ENCODE data around the gene PCSK1N.

DNA sequence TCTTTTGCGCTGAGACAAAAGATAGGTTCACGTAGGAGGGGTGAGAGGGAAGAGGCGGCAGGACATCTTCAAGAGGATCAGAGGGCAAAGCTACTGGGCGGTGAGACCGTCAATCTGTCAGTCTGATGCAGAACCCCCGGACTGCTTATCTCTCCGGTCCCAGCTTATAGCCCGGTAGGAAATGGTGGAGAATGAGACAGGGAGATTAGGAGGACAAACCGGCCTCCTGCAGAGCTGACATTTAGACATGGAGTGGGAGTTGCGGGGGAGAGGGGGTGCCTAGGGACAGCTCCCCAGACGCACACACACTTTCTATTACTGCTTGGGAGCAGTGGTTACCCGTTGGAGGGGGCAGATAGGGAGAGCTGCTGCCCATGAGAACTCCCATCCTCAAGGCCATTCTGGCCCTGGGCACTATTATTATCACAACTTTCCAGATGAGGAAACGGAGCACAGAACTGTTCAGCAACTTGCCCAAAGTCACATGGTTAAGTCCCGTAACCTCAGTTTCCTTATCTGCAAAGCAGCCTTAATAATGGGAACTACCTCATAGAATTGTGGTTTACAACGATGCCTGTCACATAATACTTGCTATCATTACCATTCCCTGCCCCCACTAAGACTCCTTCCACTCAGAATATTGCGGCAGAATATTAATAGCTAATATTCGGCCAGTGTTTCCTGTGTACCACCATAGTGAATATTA, 34.7 kb downstream of the PCSK1N start:
- TF ChIP-seq TAF1 (IDR thresholded peaks at IDR 0.05; ENCODE audit: low read depth, low read length) (no peak), POLR2AphosphoS5 (IDR thresholded peaks at IDR 0.05; ENCODE audit: low read depth, low read length) (no peak), POLR2A (IDR thresholded peaks at IDR 0.05; ENCODE audit: low read depth, low read length) (no peak), POU2F2 (IDR thresholded peaks at IDR 0.05; ENCODE audit: low read depth, low read length) (no peak), SPI1 (IDR thresholded peaks at IDR 0.05; ENCODE audit: low read depth, low read length) (no peak)

All from GM12891 (cell line).